Germinal center (tissue), 1 donor: Measurements from ENCODE around the gene ABCC10.
"Not testable (repeated sequence)": the region's sequence is repeated elsewhere in the genome, so short reads cannot be mapped to it uniquely, and the experiment has no call there.

Experiments
- DNase-seq: peaks from one replicate; pipeline ENCODE4 v3.0.0; 2012; ENCODE audit warnings: mixed read lengths, low spot score

Gene ABCC10

DNA sequence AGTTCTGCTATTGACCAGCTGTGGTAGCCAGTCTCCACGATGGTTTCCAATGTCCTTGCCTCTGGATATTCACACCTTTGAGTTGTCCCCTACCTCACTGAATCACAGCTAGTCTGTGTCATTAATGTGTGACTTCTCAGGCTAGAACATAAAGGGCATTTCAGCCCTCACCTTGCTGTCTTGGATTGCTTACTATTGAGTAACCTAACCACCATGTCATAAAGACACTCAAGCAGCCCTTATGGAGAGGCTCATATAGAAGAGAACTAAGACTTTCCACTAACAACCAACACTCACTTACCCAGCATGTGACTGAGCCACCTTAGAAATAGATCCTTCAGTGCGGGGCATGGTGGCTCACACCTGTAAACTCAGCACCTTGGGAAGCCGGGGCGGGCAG, 19.1 kb upstream of the ABCC10 start:
- DNase-seq: no peak

GRCh38 chr6:43410776-43411175, 16.6 kb upstream of the ABCC10 start:
- DNase-seq: not testable (repeated sequence)

DNA sequence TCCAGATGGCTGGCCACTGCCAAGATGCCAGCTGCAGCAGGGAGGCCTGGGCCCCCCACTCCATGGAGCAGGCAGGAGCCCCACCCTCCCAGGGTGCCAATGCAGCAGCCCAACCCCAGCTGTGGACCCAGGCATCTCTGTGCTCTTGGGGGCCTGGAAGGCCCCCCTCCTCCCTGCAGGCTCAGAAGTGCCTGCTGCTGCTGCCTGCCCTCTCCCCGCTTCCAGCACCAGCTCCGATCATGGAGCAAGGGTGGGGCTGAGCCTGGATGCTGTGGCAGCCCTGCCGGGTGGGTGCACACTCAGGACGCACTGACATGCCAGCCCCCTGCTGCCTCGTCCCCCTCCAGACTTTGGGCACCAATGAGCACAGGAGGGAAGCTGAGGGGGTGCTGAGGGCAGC, 14.8 kb upstream of the ABCC10 start:
- DNase-seq: no peak

GRCh38 chr6:43413002-43413401, 14.3 kb upstream of the ABCC10 start:
- no peak for DNase-seq

DNA sequence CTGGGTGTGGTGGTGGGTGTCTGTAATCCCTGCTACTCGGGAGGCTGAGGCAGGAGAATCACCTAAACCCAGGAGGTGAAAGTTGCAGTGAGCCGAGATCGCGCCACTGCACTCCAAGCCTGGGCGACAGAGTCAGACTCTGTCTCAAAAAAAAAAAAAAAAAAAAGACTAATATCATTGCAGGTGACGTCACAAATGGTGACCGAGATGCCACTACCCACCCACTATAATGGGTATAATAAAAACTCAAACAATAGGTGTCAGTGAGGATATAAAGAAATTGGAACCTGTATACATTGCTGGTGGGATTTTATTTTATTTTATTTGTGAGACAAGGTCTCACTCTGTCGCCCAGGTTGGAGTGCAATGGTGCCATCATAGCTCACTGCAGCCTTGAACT, 12.1 kb upstream of the ABCC10 start:
- not testable (repeated sequence) for DNase-seq

GRCh38 chr6:43416935-43417334, 10.4 kb upstream of the ABCC10 start:
- DNase-seq: no peak

GRCh38 chr6:43420012-43420709, 7.2 kb upstream of the ABCC10 start:
- no peak for DNase-seq

GRCh38 chr6:43421831-43422230, 5.5 kb upstream of the ABCC10 start:
- no peak for DNase-seq

DNA sequence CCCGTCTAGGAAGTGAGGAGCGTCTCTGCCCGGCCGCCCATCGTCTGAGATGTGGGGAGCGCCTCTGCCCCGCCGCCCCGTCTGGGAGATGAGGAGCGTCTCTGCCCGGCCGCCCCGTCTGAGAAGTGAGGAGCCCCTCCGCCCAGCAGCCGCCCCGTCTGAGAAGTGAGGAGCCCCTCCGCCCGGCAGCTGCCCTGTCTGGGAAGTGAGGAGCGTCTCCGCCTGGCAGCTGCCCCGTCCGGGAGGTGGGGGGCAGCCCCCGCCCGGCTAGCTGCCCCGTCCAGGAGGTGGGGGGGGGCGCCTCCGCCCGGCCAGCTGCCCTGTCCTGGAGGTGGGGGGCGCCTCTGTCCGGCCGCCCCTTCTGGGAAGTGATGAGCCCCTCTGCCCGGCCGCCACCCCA, 2.3 kb upstream of the ABCC10 start:
- DNase-seq: not testable (repeated sequence)

DNA sequence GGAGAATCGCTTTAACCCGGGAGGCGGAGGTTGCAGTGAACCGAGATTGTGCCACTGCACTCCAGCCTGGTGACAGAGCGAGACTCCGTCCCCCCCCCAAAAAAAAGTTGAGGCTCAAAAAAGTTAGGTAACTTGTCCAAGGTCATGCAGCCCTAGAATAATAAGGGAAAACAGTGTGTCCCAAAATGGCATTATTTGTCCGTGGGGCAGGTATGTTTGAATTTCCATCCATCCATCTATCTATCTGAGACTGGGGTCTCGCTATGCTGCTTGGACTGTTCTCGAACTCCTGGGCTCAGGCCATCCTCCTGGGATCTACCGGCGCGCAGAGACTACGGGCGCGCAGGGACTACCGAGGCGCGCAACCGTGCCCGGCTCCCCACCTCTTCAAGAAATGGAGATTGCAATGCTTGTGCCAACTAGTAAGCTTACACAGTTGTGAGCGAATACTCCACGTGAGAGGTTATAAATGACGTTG, 374 bp upstream of the ABCC10 start:
- no peak for DNase-seq

GRCh38 chr6:43428112-43428570, 800 bp downstream of the ABCC10 start:
- DNase-seq: no peak

DNA sequence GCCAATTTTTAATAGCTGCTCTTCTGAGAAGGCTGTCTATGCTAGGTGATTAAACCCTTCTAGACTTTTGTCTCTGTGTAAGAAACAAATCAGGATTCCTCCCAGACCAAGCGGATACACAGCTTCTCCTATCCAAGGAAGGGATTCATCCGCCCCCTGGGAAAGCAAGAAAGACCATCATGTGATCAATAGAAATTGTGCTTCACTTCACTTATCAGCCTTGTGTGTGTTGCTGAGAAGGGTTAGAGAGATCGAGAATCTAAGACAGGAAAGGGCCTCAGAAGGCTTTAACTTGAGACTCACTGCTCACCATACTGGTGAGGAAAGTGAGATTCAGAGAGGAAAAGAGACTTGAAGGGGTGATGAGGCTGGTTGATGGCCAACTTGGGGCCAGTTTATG, 1.5 kb downstream of the ABCC10 start:
- DNase-seq: no peak

- no peak for DNase-seq
These were observed 4.9 kb downstream of the ABCC10 start for GRCh38 chr6:43432009-43432945.

- no peak for DNase-seq
These were observed 5.8 kb downstream of the ABCC10 start for GRCh38 chr6:43433148-43433547.

DNA sequence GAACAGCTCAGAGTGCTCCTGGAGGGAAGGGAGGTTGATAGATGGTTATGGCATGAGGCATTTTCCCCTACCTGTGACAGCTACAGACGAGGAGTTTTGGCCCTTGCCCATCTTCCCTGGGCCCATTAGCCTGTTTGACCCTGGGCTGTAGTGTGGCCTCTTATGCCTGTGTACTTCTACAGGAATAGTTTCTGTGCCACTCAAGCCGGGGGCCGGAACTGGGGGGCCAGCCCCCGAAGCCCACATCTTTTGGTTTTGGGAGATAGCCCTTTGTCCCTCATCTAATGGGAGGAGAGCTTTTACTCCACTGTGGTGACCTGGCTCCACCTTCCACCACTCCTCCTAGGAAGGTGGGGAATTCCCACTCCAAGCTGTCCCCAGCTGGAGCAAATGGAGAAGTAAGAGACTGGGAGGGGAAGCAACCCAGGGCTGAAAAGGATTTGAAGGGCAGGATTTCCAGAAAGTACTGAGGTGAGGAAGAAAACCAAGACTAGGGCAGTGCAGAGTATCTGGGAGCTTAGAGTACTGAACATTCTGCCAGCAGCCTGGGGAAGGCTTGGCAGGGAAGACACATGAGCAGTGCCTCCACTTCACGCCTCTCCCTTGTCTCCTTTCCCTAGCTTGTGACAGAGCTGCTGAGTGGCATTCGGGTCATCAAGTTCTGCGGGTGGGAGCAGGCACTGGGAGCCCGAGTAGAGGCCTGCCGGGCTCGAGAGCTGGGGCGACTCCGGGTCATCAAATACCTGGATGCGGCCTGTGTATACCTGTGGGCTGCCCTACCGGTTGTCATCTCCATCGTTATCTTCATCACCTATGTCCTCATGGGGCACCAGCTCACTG, 6.9 kb downstream of the ABCC10 start:
- no peak for DNase-seq

- DNase-seq: no peak
These were observed 7.6 kb downstream of the ABCC10 start for GRCh38 chr6:43434943-43435342.

GRCh38 chr6:43435682-43436437, 8.5 kb downstream of the ABCC10 start:
- no peak for DNase-seq

- no peak for DNase-seq
These were observed 9.4 kb downstream of the ABCC10 start for GRCh38 chr6:43436577-43437282.

GRCh38 chr6:43437700-43438099, 10.4 kb downstream of the ABCC10 start:
- DNase-seq: no peak

GRCh38 chr6:43442935-43443334, 15.6 kb downstream of the ABCC10 start:
- no peak for DNase-seq

DNA sequence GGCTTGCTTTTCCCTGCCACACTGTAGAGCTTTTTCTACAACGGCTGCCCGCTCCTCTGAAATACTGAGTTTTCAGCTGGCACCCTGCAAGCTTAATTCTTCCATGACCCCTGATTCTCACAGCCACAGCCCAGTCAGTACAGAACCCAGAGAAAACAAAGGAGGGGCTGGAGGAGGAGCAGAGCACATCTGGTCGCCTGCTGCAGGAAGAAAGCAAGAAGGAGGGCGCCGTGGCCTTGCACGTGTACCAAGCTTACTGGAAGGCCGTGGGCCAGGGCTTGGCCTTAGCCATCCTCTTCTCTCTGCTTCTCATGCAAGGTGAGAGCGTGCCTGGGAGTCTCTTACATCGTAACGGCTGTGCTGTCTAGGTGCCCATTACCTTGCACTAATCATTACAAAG, 16.7 kb downstream of the ABCC10 start:
- DNase-seq: no peak
